NOMO-1 treated with DMSO at 0.1 percent for 48 hours (cell line): ENCODE measurements around the gene TMEM88.
"Not testable (repeated sequence)": the region's sequence is repeated elsewhere in the genome, so short reads cannot be mapped to it uniquely, and the experiment has no call there.

Experiments
- DNase-seq: peaks from one replicate; lab custom pipeline; 2025; ENCODE audit not compliant: unreplicated experiment; lab: John Stamatoyannopoulos, UW

The TMEM88 gene

GRCh38 chr17:7854851-7855659 lies at the start of gene TMEM88:
Gene TMEM88, plus strand, starts transcription at chr17:7855066. Its CDS starts 9 bp downstream, at chr17:7855075.
- DNase-seq, result no peak

GRCh38 chr17:7806587-7806986 lies 48.3 kb upstream of the TMEM88 start:
- no peak for DNase-seq

GRCh38 chr17:7807206-7807605 lies 47.7 kb upstream of the TMEM88 start:
- no peak for DNase-seq

- no peak for DNase-seq
Observed at GRCh38 chr17:7809086-7809790, 45.6 kb upstream of the TMEM88 start.

GRCh38 chr17:7809791-7810343 lies 45.0 kb upstream of the TMEM88 start:
- not testable (repeated sequence) for DNase-seq

GRCh38 chr17:7811251-7811650 lies 43.6 kb upstream of the TMEM88 start:
- no peak for DNase-seq

GRCh38 chr17:7814969-7815368 lies 39.9 kb upstream of the TMEM88 start:
- DNase-seq, result no peak

- no peak for DNase-seq
Observed at GRCh38 chr17:7816926-7817642, 37.8 kb upstream of the TMEM88 start.

GRCh38 chr17:7817643-7817964 lies 37.3 kb upstream of the TMEM88 start:
- no peak for DNase-seq

GRCh38 chr17:7818026-7818425 lies 36.8 kb upstream of the TMEM88 start:
- DNase-seq, result no peak

- DNase-seq, result no peak
Observed at GRCh38 chr17:7818746-7819645, 35.9 kb upstream of the TMEM88 start.

- no peak for DNase-seq
Observed at GRCh38 chr17:7820231-7820630, 34.6 kb upstream of the TMEM88 start.

- no peak for DNase-seq
Observed at GRCh38 chr17:7822126-7822525, 32.7 kb upstream of the TMEM88 start.

GRCh38 chr17:7823581-7824001 lies 31.3 kb upstream of the TMEM88 start:
- no peak for DNase-seq

- no peak for DNase-seq
Observed at GRCh38 chr17:7824021-7824924, 30.6 kb upstream of the TMEM88 start.

GRCh38 chr17:7825206-7825990 lies 29.5 kb upstream of the TMEM88 start:
- no peak for DNase-seq

- no peak for DNase-seq
Observed at GRCh38 chr17:7830616-7831015, 24.2 kb upstream of the TMEM88 start.

GRCh38 chr17:7831233-7831632 lies 23.6 kb upstream of the TMEM88 start:
- DNase-seq, result no peak

- no peak for DNase-seq
Observed at GRCh38 chr17:7832431-7832830, 22.4 kb upstream of the TMEM88 start.
